Cerebellar cortex (tissue), 1 donor: Measurements from ENCODE around the gene AMBP.

Experiments
- DNase-seq: peaks from one replicate; pipeline ENCODE4 v3.0.0-alpha.2; 2015; ENCODE audit warnings: low spot score

Gene AMBP

GRCh38 chr9:114078021-114078780, at the start of gene AMBP:
AMBP (minus strand) TSS chr9:114078300; CDS start chr9:114078209, 91 bp downstream.
- DNase-seq, result no peak

DNA sequence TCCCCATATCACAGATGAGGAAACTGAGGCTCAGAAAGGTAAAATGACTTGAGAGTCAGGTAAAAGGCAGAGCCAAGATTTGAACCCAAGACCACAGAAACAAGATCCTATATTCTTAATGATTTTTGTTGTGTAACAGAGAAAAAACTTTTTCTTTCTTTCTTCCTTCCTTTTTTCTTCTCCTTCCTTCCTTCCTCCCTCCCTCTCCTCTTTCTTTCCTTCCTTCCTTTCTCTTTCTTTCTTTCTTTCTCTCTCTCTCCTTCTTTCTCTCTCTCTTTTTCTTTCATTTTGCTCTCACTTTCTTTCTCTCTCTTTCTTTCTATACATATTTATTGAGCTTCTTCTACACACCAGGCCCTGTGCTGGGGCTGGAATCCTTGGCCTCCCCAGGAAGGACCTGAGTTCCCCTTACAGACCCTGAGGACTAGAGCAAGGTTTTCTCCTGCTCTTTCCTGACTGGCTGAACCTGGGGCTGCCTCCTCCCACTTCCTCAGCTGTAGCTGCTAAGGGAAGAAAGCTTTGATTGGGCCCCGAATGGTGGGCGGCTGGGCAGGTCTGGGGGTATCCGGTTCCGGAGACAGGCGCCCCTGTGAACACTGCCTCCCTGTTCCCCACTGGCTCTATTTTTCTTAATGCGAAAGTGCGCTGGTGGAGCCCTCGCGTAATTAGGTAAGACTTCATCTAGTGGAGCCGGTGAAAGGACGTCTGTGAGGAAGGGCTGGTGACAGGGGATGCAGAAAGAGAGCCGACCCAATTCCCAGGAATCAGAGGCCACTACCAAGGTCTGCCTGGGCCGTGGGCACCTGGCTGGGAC, 48.4 kb upstream of the AMBP start:
- no peak for DNase-seq

GRCh38 chr9:114125476-114126013, 47.4 kb upstream of the AMBP start:
- no peak for DNase-seq

- DNase-seq, result no peak
These were observed 46.8 kb upstream of the AMBP start for GRCh38 chr9:114124666-114125475.

- DNase-seq, result no peak
These were observed 46.0 kb upstream of the AMBP start for GRCh38 chr9:114124138-114124537.

DNA sequence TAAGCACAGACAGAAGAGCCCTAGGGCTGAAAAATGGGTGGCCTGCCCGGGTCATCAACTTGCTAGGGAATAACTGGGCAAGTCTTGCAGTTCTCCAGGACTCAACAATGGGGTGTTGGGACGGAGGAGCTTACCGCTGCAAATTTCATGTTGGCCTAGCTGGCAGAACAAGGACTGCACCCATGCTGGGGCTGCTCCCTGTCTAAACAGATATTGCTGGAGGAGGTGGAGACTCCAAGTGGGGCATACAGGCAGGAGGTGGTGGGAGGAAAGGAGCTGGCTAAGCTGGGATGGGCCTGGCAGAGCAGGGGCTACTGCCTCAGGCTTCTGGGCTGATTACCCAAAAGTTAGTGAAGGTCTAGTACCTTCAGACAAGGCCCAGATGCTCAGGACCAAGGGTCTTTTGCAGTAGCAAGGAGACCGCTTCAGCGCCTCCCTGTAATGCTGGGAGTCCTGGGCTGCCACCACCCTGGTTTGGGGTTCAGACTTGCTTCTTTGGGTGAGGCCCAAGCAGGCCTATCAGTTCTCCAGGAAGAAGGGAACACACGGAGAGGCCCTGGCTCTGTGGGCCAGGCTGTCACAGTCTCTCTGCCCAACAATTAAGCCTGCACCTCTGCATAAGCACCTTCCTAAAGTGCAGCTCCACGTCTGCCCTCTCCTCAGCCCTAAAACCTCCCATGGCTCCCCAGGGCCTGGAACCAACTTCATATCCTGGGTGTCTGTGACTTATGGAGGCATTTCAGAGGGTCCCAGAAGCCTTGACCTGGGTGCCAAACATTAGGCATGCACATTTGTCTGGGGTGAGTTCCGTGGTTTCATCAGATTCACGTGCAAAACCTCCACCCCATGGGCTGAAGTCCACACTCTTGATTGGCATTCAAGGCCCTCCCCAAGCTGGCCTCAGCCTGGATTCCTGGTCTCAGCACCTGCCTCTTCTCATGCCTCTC, 45.2 kb upstream of the AMBP start:
- DNase-seq, result no peak

DNA sequence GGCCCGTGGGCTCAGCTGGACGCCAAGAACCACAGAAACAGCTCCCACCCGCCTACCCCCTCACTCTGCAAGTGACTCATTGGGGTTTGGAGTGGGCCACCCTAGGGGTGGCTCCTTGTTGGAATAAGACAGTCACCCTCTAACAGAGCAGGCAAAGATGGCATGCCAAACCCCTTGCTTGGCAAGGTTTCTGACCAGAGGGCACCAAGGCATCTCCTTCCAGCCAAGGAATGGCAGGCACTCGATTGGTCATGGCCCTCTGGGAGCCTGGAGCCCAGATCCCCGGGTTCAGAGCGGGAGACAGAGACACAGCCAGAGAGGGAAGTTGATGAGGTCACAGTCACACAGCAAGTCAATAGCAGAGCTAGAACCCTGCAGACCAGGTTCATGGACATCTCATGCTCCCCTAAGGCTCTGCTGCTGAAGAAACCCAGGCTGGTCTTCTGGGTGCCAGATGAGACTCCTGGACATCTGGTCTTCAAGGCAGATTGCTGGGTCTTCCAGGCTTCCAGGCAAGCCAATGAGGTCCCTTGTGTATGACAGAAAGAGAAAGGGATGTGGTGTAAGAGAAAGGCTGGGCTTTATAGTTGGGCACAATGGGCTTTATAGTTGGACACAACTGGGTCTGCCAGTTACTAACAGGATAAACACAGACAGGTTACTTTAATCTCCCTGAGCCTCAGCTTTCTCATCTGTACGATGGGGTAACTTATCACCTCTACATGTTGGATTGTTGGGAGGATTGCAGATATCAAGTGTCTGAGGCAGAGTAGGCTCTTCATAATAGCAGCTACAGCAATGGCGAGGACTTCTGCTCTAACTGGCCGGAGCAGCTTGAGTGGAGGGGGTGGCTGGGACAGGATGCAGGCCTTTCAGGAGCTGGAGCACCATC, 44.3 kb upstream of the AMBP start:
- no peak for DNase-seq

- no peak for DNase-seq
These were observed 43.4 kb upstream of the AMBP start for GRCh38 chr9:114121227-114122135.

DNA sequence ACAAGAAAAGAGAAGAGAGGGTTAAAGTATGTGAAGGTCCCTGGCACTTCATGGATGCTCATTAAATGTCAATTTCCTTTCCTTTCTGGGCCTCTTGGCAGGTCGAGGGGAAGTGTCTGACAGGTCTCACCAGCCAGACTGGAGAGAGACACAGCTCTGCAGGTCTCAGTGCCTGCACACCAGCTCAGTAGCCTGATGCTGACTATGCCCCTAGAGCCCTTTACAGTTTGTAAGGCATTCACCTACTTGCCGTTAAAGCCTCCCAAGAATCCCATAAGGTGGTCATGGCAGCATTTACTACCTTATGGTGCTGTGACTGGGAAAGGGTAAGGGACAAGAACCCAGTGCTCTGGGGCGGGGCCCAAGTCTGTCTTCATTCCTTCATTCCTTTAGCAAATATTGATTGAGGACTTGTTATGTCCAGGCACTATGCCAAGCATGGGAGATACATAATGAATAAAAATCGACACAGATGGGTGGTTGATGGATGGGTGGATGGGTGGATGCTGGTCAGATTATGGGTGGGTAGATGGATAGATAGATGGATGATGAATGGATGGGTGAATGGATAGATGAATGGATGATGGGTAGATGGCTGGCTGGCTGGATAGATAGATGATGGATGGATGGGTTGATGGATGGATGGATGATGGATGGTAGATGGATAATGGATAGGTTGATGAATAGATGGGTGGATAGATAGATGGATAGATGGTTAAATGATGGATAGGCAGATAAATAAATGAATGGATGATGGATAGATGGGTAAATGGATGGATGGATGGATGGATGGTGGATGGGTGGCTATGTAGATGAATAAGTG, 42.3 kb upstream of the AMBP start:
- DNase-seq, result no peak

DNA sequence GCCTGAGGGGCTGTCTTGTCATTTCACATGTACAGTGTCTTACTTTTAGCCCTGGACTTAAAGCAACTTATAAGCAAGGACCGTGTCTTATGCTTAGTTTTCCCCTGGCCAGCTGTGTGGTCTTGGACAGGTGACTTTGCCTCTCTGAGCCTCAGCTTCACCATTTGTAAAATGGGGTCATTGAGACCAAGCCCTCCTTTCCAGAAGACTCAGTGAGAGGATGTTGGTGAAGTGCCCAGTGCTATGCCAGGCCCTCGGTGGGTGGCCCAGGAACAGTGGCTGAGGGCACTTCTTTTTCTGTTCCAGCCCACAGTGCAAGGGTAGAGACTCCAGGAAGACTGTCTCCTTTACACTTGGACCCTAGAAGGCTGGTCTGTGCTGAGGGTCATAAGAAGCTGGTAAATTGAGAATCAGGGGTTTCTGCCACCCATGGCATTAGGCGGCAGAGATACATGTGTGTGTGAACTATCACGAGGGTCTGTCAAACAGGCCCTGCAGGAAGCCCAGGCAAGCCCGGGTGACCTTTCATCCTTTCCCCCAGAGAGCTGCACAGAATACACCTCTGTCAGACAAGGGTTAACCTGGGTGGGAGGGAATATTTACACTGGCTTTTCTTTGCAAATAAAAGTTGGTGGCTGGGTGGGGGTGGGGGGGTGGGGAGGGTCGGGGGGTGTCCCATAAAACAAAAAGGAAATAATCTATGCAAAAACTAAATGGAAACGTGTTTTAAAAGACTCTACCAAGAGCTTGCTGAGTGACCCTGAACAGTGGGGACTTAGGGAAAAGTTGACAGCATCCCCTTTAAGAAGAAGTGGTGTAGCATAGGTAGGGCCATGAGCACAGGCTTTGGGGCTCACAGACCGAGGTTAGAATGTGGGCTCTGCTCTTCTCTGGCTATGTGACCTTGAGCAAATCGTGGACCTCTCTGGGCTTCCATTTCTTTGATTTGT, 41.4 kb upstream of the AMBP start:
- DNase-seq, result no peak

GRCh38 chr9:114117996-114118830, 40.1 kb upstream of the AMBP start:
- DNase-seq, result no peak

- DNase-seq, result no peak
These were observed 39.5 kb upstream of the AMBP start for GRCh38 chr9:114117614-114117995.

DNA sequence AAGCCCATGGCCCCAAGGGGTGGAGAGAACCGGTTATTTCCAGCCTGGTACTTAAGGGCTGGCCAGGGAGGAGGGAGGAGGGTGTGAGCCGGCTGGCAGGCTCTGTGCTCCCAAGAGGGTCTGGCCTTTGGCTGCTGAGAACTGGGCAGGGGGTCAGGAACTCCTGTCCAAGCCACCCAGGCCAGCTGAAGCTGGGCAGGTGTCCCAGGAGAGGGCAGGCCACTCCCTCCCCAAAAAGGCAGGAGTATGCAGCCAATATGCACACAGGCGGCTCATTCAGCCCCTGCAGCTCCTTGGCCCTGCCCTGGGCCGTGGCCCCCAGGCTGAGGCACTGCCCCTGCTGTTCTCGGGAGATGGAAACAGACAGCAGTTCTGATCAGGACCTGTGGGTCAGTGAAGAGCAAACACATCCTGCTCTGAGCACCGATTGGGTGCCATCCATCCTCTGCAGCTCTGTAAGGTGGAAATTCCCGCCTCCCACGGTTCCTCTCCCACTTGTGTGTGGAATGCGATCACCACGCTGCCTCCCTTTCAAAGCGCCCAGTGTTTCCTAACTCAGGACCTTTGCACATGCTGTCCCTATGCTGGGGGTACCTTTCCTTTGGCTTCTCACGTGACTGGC, 38.1 kb upstream of the AMBP start:
- DNase-seq, result no peak

DNA sequence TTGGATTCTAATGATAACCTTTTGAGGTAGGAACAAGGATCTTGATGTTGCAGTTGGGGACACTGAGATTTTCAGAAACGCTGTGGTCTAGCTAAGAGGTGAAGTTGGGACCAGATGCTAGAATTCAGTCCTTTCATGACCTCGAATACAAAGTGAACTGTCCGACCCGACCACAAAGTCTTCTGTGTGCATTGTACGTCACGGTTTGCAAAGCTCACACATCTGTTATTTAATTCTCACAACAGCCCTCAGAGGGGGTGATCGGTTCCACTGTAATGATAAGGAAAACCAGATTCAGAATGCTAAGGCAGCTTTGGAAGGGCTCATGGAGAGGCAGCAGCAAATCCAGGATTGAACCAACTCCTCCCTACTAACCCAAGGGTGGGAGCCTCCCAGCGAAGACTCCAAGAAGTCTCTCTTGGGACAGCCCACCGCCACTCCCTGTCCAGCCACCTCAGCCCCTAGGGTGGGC, 37.6 kb upstream of the AMBP start:
- DNase-seq, result no peak

GRCh38 chr9:114114364-114114763, 36.3 kb upstream of the AMBP start:
- no peak for DNase-seq
